OCI-M2 (cell line): ENCODE data around the gene BCAS1.

ENCODE experiments used
- DNase-seq: peaks from one replicate; lab custom pipeline; 2025; ENCODE audit not compliant: unreplicated experiment; lab: John Stamatoyannopoulos, UW

Gene BCAS1

GRCh38 chr20:54103067-54103761 is 32.8 kb upstream of the BCAS1 start:
- no peak for DNase-seq

- no peak for DNase-seq
These were observed 32.1 kb upstream of the BCAS1 start for GRCh38 chr20:54102543-54102942.

- DNase-seq, result no peak
These were observed 30.2 kb upstream of the BCAS1 start for GRCh38 chr20:54100563-54100962.

GRCh38 chr20:54099894-54100293 is 29.5 kb upstream of the BCAS1 start:
- no peak for DNase-seq

- DNase-seq, result no peak
These were observed 27.7 kb upstream of the BCAS1 start for GRCh38 chr20:54098047-54098446.

- no peak for DNase-seq
These were observed 26.8 kb upstream of the BCAS1 start for GRCh38 chr20:54097236-54097529.

GRCh38 chr20:54095824-54096223 is 25.4 kb upstream of the BCAS1 start:
- DNase-seq, result no peak

- DNase-seq, result no peak
These were observed 23.8 kb upstream of the BCAS1 start for GRCh38 chr20:54094268-54094580.

GRCh38 chr20:54093423-54094267 is 23.3 kb upstream of the BCAS1 start:
- no peak for DNase-seq

GRCh38 chr20:54092021-54092420 is 21.6 kb upstream of the BCAS1 start:
- DNase-seq, result no peak

- no peak for DNase-seq
These were observed 20.7 kb upstream of the BCAS1 start for GRCh38 chr20:54091120-54091480.

GRCh38 chr20:54090230-54091119 is 20.1 kb upstream of the BCAS1 start:
- no peak for DNase-seq

- DNase-seq, result no peak
These were observed 18.0 kb upstream of the BCAS1 start for GRCh38 chr20:54088430-54088829.

GRCh38 chr20:54086507-54087039 is 16.2 kb upstream of the BCAS1 start:
- no peak for DNase-seq

- DNase-seq, result no peak
These were observed 15.5 kb upstream of the BCAS1 start for GRCh38 chr20:54085910-54086309.

GRCh38 chr20:54085425-54085824 is 15.0 kb upstream of the BCAS1 start:
- DNase-seq, result no peak

- no peak for DNase-seq
These were observed 14.5 kb upstream of the BCAS1 start for GRCh38 chr20:54084727-54085388.

- DNase-seq, result no peak
These were observed 13.8 kb upstream of the BCAS1 start for GRCh38 chr20:54084193-54084592.

- no peak for DNase-seq
These were observed 13.1 kb upstream of the BCAS1 start for GRCh38 chr20:54083459-54083858.

- no peak for DNase-seq
These were observed 11.7 kb upstream of the BCAS1 start for GRCh38 chr20:54082100-54082499.

- no peak for DNase-seq
These were observed 9.3 kb upstream of the BCAS1 start for GRCh38 chr20:54079652-54080051.
